ENCODE data around the gene SUPV3L1. TPM values are rescaled to one million over a fixed set of nuclear protein-coding genes. Genes with fewer than 3 reads are reported as not detected.
"Not testable (repeated sequence)": the region's sequence is repeated elsewhere in the genome, so short reads cannot be mapped to it uniquely, and the experiment has no call there.

SUPV3L1 gene
- total RNA-seq, 1 donor from 2014 or later, result 21.3 TPM

DNA sequence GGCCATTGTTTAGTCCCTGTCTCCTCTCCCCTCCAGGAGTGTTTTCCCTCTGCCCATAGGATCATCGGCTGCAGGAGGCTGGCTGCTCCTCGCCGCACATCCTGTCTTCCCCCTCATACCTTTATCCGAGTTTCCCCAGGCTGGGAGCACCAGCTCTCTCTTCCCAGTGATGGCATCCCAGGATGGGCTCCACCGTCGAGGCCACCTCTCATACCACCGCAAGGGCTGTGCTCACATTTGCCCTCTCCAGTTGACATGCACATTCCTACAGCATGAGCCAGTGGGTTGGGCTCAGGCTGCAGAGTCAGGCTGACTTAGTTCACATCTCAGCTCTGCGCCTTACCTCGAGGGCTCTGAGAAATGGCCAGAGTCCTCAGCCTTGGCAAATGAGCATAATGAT, 52.2 kb downstream of the SUPV3L1 start:
- DNase-seq, result no peak

DNA sequence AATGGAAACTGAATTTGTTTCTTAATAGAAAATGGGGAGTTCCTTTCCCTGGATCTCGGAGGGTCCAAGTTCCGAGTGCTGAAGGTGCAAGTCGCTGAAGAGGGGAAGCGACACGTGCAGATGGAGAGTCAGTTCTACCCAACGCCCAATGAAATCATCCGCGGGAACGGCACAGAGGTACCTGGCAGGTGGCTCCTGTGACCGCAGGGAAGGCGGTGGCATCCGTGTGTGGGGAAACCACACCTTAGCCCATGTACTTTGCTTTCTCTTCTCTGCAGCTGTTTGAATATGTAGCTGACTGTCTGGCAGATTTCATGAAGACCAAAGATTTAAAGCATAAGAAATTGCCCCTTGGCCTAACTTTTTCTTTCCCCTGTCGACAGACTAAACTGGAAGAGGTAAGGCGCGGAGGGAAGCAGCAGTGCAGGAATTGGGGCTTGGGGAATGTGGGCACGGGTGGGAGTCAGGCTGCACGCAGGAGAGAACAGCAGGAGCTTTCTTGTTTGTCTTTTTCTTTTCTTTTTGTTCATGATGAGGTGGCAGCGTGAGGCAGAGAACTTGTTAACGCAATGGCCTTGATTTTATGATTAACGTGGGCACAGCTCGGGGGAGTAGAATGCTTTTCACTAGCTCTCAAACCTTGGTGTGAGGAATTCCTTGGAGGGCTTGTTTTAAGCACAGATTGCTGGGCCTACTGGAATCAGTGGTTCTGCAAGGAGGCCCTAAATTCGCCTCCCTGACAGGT, 52.9 kb downstream of the SUPV3L1 start:
- no peak for DNase-seq

GRCh38 chr10:69234447-69234846, 54.4 kb downstream of the SUPV3L1 start:
- DNase-seq, result no peak

DNA sequence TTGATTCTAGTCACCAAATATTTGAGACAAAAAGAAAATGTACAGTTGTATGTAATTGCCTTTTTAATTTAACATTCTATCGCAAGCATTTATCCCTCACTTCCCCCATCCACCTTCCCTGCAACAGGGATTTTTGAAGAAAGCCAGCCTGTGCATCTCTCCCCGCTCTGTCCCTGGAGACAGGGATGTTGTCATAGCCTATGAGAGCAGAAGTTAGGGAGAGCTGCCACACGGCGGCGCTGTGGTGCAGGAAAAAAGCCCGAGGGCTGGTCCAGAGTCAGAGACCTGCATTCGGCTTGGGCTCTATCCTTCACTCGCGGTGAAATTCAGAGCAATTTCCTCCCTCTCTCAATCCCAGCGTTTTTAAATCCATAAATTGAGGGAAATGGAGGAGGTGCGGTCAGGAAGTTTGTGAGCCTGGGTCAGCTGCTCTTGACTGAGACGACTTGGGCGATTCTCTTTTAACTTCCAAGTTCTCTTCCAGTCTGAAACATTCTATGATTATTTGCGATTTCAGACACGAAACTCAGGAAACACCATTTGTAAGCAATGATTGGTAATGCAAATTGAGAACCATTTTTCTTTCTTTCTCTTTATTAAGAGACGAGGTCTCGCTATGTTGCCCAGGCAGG, 57.6 kb downstream of the SUPV3L1 start:
- DNase-seq, result peak; percentile 66

- DNase-seq, result no peak
These were observed 59.1 kb downstream of the SUPV3L1 start for GRCh38 chr10:69239136-69239535.

DNA sequence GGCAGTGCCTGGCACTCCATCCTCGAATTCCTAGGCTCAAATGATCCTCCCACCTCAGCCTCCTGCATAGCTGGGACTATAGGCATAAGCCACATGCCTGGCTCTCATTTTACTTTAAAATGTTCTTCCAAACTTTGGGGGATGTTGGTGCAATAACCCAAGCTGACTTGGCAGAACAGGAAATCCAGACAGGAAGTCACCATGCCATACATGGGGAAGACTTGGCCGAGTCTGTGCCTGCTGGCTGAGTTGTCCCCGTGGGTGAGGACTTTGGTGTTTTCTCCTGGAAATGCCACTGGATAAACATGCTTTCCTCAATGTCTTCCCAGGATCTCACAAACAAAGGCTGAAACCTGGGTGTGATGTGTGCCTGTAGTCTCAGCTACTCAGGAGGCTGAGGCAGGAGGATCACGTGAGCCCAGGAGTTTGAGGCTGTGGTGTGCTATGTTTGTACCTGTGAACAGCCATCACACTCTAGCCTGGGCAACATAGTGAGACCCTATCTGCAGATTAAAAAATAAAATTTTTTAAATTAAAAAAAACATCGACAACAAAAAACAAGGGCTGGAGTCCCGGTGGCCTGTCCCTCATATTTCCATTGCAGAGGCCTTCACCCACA, 59.9 kb downstream of the SUPV3L1 start:
- no peak for DNase-seq

- DNase-seq, result no peak
These were observed 60.4 kb downstream of the SUPV3L1 start for GRCh38 chr10:69240455-69240854.

- no peak for DNase-seq
These were observed 61.5 kb downstream of the SUPV3L1 start for GRCh38 chr10:69241575-69241974.

GRCh38 chr10:69242040-69242851, 62.2 kb downstream of the SUPV3L1 start:
- DNase-seq, result no peak

- DNase-seq, result no peak
These were observed 62.8 kb downstream of the SUPV3L1 start for GRCh38 chr10:69242852-69243212.

- no peak for DNase-seq
These were observed 63.8 kb downstream of the SUPV3L1 start for GRCh38 chr10:69243817-69244216.

DNA sequence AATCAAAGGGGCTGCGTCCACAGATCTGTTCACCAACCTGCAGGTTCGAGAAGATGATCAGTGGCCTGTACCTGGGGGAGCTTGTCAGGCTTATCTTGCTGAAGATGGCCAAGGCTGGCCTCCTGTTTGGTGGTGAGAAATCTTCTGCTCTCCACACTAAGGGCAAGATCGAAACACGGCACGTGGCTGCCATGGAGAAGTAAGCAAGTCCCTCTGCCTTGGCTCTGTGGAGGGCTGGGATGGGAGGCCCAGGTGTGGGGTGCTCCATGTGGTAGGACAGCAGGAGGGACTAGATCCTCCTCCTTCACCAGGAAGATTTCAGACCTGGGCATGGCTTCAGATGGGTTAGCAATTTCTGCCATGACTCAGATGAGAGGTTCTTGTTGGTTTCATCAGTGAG, 66.0 kb downstream of the SUPV3L1 start:
- DNase-seq, result no peak

DNA sequence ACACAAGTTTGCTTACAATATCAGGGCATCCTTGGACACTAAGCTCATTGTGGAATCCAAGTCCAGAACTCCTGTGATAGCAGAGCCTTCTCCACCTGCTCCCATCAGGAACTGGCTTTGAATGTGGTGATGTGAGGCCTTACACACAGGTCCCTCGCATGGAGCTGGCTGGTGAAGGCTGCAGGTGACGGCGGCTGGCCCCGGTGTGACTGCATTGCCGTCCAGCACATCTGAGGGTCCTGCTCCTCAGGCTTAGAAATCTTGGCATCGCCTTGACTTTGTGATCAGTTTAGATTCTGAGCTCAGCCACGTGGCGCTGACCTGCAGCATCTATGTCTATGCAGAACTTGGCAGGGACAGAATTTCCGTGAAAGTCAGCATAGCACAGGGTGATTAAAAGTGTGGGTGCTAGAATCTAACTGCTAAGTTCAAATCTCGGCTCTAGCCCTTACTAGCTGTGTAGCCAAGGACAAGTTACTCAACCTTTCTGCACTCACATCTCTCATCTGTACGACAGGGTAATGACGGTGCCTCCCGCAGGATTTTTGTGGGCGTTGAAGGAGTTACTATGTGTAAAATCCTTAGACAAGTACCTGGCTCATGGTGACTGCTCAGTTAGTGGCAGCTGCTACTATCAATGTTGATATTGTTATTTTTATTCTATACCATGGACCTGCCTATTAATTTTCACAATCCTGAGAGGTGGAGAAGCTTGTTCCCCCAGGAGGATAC, 66.7 kb downstream of the SUPV3L1 start:
- DNase-seq, result no peak

GRCh38 chr10:69247313-69247710, 67.3 kb downstream of the SUPV3L1 start:
- no peak for DNase-seq

DNA sequence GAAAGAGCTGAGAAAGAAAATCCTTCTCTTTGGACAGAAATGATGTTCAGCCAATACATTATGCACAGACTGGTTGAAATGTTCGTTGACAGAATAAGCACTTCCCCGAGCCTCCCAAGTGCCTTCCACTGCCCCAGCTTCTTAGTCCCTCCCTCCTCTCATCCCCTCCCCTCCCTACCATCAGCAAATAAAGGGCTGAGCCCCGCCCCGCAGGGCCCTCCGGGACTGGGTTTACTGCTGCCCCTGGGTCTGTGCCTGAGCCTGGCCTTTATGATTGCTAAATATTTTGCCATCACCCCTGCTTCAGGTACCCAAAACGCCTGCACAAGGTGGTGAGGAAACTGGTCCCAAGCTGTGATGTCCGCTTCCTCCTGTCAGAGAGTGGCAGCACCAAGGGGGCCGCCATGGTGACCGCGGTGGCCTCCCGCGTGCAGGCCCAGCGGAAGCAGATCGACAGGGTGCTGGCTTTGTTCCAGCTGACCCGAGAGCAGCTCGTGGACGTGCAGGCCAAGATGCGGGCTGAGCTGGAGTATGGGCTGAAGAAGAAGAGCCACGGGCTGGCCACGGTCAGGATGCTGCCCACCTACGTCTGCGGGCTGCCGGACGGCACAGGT, 68.2 kb downstream of the SUPV3L1 start:
- DNase-seq, result no peak

GRCh38 chr10:69250041-69250440, 70.0 kb downstream of the SUPV3L1 start:
- no peak for DNase-seq

GRCh38 chr10:69251417-69251816, 71.4 kb downstream of the SUPV3L1 start:
- not testable (repeated sequence) for DNase-seq

DNA sequence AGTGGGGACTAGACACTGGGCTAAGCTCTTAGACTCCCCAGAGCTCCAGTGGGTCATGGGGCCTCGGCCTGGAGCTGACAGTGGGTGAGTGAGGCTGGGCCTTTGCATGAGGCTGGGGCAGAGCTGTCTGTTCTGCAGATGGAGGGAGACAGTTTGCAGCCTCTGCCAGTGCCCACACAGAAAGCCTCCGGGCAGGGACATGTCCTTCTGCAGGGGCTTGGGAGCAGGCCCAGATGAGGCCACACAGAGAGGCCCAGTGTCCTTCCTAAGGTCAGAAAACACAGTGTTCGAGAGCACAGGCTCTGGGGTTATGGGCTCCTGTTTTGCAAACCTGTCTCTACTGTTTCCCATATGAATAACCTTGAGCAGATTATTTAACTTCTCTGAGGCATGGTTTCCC, 73.1 kb downstream of the SUPV3L1 start:
- no peak for DNase-seq

DNA sequence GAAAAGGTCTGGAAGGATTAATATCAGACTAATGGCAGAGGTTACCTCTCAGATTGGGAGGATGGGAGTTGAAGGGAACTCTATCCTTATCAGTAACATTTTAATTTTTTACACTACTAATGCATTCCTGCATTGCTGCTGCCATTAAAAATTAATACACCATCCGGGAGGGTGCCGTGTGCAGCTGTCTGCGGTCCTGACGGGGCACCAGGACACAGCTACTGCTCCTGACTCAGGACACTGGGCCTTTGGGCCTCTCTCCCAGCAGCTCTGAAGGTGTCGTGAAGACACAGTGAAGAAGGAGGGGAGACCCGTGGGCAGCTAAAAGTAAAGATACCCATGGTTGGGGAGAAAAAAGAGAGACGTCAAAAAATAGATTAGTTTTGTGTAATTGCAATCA, 74.8 kb downstream of the SUPV3L1 start:
- DNase-seq, result no peak

Data from skin of body (tissue), 2 donors.